AG04450 (cell line): ENCODE measurements around the gene SLC25A43. TPM values are rescaled to one million over a fixed set of nuclear protein-coding genes. Genes with fewer than 3 reads are reported as not detected.
"Not testable (repeated sequence)": the region's sequence is repeated elsewhere in the genome, so short reads cannot be mapped to it uniquely, and the experiment has no call there.

Experiments
- CTCF ChIA-PET: fragments of 300-600, 350-600 bp; formaldehyde crosslinking; extraction: SDS; loops from one replicate; lab custom pipeline; 2022; ENCODE audit warnings: antibody characterized with exemption, inconsistent platforms; lab: Charles Lee
- POLR2A ChIA-PET: fragments of 350-600 bp; formaldehyde crosslinking; extraction: SDS; loops from one replicate; lab custom pipeline; 2021; ENCODE audit warnings: antibody characterized with exemption, inconsistent platforms; lab: Yijun Ruan, JAX
- DNase-seq: peaks from one replicate; pipeline ENCODE4 v3.0.0-alpha.2; 2011; ENCODE audit warnings: low read depth, low spot score
- H3K27ac ChIP-seq: one replicate; pipeline ENCODE4 v1.5.1; 2012; ENCODE audit warnings: low read depth, low read length, control low read depth
- H3K27me3 ChIP-seq: one replicate; pipeline ENCODE4 v1.6.0; 2012; ENCODE audit warnings: low read length; ENCODE audit not compliant: control insufficient read depth, insufficient read depth
- H3K4me3 ChIP-seq: 2 replicates; pipeline ENCODE4 v1.5.1; 2011; ENCODE audit warnings: mild to moderate bottlenecking, low read depth, low read length, control low read depth
- H3K9me3 ChIP-seq: 2 replicates; pipeline ENCODE4 v1.5.1; 2012; ENCODE audit warnings: low read length; ENCODE audit not compliant: control insufficient read depth, insufficient read depth
- CTCF ChIP-seq: IDR thresholded peaks from 2 replicates; pipeline ENCODE4 v1.5.1; 2011; ENCODE audit warnings: low read depth, low read length, control low read depth, inconsistent platforms
- polyA plus RNA-seq: library from polyadenylated mRNA; depleted of rRNA; stranded (reverse); fragments of >200 nt; gene quantifications from 2 replicates; pipeline ENCODE4 v1.2.3, GENCODE V29; 2011

The SLC25A43 gene
- polyA plus RNA-seq, 1 experiment: 8.5 TPM

- CTCF ChIA-PET: no interaction called here
- TF ChIP-seq CTCF: no peak
- Histone ChIP-seq H3K9me3 (no peaks in the 10 kb centered on the region), H3K4me3 (no peak overlapping the region), H3K27me3 (no peaks in the 10 kb centered on the region), H3K27ac (no peak overlapping the region)
- POLR2A ChIA-PET: no interaction called here
- DNase-seq: no peak
Observed at GRCh38 chrX:119427024-119427794, 28.1 kb downstream of the SLC25A43 start.

- CTCF ChIA-PET: no interaction called here
- Histone ChIP-seq H3K27me3 (no peaks in the 10 kb centered on the region), H3K4me3 (no peak overlapping the region), H3K27ac (no peak overlapping the region), H3K9me3 (no peaks in the 10 kb centered on the region)
- no peak for TF ChIP-seq CTCF
- DNase-seq: no peak
- POLR2A ChIA-PET: no interaction called here
Observed at GRCh38 chrX:119427795-119428185, 28.7 kb downstream of the SLC25A43 start.

GRCh38 chrX:119429471-119429870 is 30.3 kb downstream of the SLC25A43 start:
- Histone ChIP-seq H3K27ac (no peak overlapping the region), H3K9me3 (no peaks in the 10 kb centered on the region; the same call in 1 of the 2 replicates), H3K4me3 (no peak overlapping the region), H3K27me3 (no peaks in the 10 kb centered on the region)
- CTCF ChIA-PET: no interaction called here
- POLR2A ChIA-PET: no interaction called here
- no peak for DNase-seq
- TF ChIP-seq CTCF: no peak

- POLR2A ChIA-PET, H3K4me3 ChIP-seq, H3K27me3 ChIP-seq, H3K27ac ChIP-seq, DNase-seq, CTCF ChIA-PET, H3K9me3 ChIP-seq: not testable (repeated sequence)
Observed at GRCh38 chrX:119441295-119441694, 42.2 kb downstream of the SLC25A43 start.

- CTCF ChIA-PET: no interaction called here
- no peak for TF ChIP-seq CTCF
- POLR2A ChIA-PET: no interaction called here
- no peak overlapping the region for H3K27ac ChIP-seq
- DNase-seq: no peak
- no peaks in the 10 kb centered on the region for H3K9me3 ChIP-seq
- no peak overlapping the region for H3K4me3 ChIP-seq
- no peaks in the 10 kb centered on the region for H3K27me3 ChIP-seq
Observed at GRCh38 chrX:119442286-119442685, 43.1 kb downstream of the SLC25A43 start.
